ENCODE measurements around the gene PROZ.

PROZ gene

DNA sequence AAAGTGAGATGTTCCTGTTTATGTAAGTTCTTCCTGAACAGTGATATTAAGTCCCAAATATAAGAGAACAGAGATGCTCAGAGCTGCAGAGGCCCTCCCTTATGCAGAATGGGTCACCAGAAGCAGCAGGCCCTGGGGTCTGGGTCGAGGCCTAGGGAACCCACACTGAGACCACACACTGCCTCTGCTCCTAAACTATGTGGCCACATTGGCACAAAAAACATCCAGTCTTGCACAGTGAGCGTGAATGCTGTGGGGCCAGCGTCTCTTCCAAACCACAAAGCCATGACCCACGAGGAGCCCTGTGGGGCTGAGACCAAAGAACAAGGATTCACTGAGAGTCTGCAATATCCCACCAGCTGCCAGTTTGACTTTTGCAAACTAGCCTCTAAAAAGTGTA, 23.6 kb downstream of the PROZ start:
- no peak for DNase-seq

DNA sequence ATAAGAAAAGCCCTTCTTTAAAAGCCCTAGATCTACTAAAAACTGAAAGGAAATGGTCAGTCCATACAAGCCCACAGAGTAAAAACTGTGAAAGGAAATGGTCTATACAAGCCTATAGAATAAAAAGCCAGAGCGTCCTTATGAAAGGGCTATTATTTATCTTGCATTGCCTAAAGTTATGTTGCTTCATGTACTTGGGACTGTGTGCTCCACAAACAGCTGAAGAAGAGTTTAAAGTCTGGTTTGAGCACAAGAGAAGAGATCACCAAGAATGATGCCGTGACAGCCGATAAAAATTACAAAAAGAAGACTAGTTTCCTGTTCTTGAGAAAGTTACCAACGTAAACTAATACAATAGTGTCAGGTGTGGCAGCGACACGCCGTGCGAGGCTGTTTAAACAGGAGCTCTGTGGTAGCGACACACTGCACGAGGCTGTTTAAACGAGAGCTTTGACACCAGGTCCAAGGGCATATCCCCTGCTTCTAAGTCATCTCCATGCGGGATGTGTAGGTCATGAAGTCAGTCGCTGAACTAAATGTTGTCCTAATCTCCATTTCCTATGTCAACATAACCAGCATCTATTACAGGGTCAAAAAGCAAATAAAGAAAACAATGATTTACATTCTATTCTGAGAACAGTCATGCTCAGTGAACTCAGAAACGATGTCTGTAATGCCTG, 25.1 kb downstream of the PROZ start:
- DNase-seq: no peak

DNA sequence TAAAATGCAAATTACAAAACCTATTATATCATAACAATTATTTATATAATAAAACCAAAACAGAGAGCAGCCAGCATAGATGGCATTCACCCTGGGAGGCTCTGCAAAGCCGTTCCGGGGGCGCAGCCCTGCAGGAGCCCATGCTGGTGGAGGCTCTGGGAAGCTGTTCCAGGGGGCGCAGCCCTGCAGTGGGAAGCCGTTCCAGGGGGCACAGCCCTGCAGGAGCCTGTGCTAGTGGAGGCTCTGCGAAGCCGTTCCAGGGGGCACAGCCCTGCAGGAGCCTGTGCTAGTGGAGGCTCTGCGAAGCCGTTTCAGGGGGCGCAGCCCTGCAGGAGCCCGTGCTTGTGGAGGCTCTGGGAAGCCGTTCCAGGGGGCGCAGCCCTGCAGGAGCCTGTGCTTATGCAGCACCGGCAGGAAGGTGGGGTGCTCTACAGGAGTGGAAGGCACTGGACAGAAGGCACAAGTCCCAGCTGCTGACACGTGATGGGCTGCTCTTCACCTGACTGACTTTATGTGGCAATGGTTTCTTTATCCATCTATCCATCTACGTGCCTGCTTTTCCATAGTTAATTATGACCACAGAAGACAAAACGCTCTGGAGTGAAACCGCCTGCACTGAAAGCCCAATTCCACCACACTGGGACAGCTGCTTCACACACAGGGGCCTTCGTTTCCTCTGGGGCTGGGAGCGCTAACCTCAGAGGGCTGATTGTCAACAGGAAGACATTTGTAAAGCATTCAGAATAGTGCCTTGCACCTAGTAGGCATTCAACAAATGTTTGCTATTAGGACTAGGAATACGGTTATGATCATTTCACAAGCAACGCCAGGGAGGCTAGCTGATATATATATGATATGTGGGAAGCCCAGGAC, 26.4 kb downstream of the PROZ start:
- DNase-seq: no peak

DNA sequence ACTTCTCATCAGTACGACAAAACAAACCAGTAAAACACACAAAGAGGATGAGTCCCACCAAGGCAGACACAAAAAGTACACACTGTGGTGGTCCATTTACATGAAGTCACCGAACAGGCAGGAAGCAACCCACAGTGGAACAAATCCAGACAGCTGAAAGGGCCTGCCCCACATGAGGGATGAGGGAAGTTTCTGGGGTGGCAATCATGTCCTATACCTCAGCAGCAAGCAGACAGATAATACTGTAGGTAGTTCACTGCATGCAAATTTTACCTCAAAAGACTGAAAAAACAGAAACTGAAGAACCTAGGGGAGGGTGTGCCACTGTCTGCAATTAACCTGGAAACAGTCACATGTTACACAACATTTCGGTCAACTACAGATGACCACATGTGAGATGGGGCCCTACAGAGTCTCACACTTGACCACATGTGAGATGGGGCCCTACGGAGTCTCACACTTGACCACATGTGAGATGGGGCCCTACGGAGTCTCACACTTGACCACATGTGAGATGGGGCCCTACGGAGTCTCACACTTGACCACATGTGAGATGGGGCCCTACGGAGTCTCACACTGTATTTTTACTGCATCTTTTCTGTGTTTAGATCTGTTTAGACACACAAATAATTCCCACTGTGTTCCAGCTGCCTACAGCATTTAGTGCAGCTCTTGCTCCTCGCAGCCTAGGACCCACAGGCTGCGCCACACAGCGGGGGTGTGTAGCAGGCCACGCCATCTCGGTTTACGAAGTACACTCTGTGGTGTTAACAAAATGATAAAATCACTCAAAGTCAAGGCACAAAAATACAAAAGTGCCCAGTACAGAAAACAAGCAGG, 27.8 kb downstream of the PROZ start:
- no peak for DNase-seq

DNA sequence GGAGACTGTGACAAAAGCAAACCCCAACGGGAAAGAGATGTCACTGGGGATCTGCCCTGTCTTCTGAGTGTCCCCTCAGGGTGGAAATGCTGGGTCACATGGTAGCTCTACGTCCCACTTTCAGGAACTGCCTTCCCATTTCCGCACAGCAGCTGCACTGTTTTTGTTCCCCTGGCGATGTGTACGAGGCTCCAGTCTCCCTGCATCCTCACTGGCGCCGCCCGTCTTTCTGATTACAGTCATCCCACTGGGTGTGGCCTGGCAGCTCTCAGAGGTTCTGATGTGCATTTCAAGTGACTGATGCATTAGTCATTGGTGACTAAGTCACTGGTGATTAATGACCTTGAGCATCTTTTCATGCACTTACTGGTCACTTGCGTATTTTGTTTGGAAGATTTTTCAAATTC, 28.8 kb downstream of the PROZ start:
- DNase-seq: peak; percentile 85

DNA sequence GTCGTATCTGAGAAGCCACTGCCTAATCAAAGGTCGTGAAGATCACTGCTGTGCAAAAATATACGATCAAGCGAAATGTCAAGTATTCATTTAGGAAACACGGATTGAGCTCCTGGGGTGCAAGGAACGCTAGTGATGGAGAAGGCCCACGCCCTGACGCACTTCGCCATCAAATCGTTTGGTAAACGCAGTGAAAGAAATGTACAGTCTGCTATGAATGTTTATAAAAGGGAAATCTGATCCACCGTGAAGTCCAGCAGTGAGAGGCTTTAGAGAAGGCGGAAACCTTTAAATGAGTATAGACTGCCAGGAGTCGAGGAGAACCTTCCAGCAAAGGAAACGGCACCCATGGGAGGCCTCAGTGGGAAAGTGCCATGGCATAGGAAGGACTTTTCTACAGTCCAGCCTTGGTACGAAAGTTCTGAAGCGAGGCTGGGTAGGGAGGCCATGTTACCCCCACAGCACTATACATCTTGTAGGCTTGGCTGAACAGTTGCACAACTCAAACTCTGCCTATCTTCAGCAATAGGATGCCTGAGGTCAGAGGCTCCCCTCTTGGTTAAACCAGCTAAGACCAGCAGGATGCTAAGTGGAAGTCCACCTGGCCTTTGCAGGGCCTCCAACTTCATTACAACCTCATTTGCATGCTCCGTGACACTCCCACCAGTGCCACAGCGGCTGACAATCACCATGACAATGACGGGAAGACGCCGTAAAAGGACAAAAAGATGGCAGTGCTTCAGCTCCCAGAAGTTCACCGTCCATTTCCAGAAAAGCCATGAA, 29.6 kb downstream of the PROZ start:
- no peak for DNase-seq

DNA sequence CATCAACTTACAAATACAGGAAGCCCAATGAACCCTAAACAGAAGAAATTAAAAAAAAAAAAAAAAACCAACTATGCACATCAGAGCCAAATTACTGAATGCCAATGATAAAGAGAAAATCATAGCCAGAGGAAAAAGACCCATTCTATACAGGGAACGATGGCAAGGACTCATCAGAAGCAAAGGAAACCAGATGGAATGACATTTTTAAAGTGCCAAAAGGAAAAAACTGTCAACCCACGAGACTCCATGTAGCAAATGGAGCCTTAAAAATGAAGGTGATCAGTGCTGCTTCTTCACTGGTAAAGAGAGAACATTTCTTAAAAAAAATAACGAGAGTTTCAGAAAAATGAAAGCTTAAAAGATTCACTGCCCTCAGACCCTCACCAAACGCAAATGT, 31.7 kb downstream of the PROZ start:
- DNase-seq: no peak

DNA sequence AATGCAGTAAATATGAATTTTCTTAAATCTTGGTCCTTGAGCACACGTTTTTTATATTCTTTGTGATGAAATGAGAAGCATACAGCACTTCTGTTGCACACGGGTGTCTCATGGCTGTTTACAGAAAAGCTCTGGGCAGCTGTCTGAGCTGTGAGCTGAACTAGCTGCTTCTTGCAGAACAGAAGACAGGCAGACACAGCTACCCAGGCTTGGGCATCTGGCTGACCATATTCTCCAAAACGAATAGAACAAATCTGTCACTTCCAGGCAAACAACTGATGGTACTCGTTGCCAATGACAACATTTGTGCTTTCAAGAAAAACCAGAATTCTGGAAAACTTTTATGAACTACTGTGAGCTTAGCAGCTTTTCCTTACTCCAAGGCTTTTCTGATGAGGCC, 33.8 kb downstream of the PROZ start:
- DNase-seq: no peak

DNA sequence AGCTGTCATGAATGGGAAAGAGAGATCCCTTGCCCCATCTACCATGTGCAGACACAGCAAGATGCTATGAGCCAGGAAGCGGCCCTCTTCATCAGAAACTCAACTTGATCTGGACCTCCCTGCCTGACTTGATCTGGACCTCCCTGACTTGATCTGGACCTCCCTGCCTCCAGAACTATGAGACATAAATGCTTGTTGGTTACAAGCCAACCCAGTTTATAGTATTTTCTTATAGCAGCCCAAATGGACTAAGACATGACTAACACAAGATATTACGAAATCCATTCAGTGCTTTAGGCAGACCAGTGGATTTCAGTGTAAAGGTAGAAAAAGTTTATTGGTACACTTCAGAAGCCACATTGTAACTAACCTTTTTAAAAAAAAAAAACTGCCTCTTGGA, 34.5 kb downstream of the PROZ start:
- DNase-seq: no peak

DNA sequence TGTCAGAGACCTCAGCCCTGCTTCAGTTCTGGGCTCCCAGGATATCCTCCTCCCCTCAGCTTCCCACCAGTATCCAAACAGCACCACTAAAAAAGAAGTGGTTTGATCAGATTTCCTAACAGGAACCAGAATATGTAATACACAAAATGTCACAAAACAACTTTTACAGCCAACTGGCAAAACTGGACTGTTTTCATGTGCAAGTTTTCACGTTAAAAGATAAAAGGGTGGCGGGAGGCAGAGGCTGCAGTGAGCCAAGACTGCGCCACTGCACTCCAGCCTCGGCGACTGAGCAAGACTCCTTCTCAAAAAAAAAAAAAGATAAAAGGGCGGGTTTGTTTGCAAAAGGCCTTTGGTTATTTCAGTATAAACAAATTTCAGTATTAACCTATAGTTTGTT, 36.9 kb downstream of the PROZ start:
- no peak for DNase-seq

DNA sequence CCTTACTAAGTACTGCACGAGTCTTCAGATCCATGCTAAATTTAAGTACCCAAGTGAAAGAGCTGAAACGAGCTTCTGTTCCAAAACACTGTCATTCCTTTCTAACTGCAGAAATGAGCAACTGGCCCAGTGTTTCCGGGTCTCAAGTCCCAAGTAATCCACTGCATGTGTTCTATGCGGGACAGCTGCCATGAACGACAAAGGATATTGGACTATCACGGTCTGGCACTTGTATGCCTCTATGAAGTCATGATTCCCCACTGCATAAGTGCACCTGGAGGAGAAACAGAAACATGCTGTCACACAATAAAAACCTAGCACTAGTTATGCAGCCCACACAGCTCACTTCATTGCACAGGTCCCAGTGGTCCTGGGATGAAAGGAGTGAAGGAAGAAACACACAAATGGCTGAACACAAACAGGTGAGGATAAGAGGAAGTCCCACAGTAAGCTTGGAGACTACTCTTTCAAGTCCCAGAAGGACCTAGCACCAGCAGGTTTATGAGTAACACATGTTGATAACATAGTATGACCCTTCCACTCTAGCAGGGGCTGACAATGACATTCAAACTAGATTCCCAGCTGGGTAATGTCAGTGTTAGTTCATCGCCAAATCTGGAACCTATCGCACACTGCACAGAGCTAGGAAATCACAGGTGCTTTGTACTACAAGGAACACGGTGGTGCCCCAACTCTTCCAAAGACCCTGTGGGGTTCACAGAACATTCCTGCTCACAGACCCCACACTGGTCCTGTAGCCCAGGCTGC, 38.7 kb downstream of the PROZ start:
- DNase-seq: no peak

DNA sequence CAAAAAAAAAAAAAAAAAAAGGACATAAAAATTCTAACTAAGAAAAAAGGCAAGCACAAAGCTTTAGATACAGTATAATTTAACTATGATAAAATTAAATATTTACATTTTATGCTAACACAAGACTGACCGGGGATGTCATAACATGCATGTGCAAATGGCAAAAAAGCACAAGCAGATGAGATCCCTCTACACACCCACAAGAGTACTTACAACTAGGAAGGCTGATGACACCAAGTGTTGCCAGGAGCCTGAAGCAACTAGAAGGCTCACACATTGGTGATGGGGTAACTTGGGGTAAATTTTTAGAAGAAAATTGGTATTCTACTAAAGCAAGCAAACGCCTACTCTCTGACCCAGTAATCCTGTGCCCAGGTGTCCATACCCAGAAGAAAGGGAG, 43.4 kb downstream of the PROZ start:
- DNase-seq: no peak

DNA sequence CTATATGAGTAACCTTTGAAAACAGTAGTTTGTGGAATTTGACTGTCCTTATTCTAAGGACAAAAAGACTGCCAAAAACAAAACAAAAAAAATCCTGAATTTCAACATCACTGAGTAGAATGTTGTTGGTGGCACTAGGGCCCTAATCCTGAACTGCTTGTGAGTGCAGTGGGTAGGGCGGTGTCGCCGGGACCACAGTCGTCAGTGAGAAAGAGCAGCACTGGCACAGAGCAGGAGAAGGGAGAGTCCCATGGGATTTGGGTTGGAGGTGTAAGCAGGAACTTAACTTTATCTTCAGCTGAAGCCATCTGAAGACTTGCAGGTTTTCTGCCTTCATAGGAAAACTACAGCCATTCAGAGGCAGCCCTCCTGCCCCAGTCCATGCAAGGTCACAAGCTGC, 44.5 kb downstream of the PROZ start:
- DNase-seq: no peak

DNA sequence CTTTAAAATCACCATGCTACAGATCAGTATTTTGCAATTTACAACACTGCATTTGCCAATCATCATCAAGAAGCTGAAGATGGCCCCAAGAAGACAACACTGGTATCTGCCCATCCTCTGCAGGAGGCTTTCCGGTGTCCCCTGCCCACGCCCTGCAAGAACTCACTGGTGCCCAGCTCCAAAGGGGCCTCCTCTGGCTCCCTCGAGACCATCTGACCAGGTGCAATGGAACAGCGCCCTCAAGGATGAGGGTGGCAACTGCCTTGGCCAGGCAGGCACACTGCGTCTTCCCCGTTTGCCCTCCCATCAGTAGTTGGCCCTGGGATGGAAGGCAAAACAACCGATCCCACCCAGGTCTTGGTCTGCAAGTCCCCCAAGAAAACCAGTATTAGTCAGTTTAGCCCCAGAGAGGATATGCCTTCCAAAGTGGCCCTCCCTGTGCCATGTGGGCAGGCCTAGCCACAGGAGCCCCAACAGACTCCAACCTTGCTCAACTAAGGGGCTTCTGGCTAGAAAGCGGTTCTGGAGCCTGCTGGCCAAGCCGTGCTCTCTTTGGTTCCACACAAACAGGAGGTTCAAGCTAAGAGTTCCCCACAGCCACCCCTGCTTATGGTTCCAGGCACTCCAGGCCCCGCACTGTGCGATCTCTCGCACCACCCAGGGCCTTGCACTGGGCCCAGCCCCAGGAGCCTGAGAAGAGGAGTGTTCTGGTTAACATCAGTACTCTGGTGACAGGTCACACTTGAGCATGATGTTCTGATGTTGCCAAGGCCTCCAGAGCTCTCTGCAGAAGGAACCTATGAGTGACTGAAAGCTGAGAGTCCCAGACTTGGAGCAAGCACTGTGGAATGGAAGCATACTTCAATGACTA, 45.3 kb downstream of the PROZ start:
- DNase-seq: no peak

DNA sequence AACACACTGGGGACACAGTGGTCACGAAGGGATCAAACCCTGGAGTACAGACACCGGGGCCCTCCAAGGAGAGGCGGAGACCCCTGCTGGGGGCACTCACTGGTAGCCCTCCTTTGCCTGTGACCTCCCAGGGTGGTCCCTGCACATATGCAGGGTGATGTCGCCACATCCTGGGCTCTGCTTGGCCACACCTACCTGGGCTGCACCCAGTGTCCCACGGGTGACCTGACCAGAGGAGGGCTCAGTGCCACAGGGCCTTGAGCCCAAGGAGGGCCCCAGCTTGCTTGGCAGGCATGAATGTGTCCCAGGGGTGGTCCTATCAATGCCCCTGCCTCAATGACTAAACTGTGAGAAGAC, 45.9 kb downstream of the PROZ start:
- DNase-seq: no peak

DNA sequence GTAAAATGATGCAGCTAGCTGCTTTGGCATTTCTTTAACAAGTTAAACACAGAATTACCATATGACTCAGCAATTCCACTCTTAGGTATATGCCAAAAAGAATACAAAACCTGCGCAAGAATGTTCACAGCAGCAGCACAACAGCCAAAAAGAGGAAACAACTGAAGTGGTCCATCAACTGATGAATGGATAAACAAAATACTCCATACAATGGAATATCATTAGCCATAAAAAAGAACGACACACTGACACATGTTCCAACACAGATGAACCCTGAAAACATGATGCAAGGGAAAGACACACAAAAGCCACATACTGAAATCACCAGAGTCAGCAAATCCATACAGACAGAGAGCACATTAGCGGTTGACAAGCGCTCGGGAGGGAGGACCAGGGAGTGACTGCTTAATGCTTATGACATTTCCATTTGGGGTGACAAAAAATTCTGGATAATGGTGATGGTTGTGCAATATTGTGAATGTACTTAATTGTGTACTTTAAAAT, 47.0 kb downstream of the PROZ start:
- DNase-seq: peak; percentile 22

DNA sequence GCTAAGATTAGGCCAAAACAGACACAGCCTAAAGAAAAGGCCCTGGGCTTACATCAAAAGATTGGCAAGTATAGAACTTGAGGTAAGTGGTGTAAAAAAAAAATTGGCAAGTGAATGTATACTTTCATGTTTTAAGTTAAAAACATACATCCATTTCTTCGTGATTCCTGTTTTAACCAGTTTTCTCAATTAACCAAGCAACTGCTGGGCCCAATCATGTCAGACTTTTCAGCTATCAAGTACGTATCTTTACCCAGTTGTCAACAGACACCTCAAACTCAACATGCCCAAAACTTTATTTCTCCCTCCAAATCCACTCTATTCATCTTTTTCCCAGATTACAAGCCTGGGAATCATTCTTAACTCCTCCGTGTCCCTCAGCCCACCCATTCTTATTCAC, 49.0 kb downstream of the PROZ start:
- peak; percentile 52 for DNase-seq

DNA sequence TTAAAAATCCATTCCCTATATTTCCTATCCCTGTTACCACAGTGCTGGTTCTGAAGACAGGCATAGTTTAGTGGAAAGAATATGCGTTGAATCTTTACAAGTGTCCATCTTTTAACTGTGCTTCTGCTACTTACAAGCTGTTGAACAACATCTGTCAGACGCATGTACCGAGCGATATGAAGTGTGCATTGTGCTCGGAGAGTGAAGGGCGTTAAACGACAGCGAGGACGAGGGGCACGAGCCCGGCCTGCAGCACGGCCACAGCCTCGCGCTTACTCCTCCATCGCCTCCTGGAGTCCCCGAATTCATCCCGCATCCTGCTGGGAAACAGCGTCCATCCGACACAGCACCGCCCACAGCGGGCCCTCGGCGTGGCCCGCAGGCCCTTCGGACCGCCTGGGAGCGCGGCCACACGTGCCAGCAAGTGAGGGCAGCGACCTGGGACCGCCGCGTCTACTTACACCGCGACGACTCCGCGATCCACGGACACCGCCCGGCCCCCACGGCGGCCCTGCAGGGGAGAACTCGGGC, 49.5 kb downstream of the PROZ start:
- DNase-seq: peak; percentile 64

DNA sequence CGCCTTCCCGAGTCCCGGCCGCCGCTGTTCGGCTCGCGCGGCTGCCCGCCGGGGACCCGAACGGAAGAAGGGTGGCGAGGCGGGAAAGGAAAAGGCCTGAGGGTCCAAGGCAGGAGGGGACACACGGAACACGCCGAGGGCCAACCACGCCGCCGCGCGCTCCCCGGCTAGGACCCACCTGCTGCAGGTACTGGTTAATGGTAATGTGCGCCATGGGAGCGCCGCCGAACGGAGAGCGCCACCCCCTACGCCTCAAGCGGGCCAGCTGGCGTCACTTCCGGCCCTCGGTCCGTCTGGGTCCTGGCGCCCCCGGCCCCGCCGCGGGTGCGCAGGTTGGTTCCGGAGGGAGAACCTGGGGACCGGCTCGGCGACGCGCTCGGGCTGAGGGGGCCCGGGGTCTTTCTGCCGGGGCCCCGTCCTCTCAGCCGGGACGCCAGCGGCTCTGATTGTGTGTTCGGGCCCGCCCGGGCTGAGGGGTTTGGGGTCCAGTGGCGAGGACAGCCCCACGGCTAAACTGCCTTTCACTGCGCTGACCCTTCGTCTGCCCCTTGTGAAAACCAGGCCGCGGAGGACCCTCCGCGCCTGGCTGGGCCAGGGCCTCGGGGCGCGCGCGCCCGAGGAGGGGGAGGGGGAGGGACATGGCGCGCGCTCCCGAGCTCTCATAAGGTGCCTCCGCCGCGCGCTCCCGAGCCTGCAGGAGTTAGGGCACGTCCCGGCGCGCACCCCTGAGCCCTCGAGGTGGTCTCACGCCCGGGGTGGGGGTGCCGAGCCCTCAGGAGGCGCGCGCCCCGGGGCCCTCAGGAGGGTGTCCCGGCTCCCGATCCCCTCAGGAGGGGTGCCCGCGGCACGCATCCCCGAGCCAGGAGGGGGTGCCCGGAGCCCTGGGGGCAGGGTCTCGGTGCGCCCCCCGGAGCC, 50.2 kb downstream of the PROZ start, which contains the start of gene PCID2:
Gene PCID2 (minus strand): TSS at position 249 of the 915 bp plus-strand sequence. CDS start 35 bp downstream, at position 214.
- peak; percentile 95 for DNase-seq
